OCI-LY3 (cell line): Measurements from ENCODE around the gene RAB3GAP1.
"Not testable (repeated sequence)": the region's sequence is repeated elsewhere in the genome, so short reads cannot be mapped to it uniquely, and the experiment has no call there.

Experiments
- H2AFZ ChIP-seq: fragments of 200-600, 300-600 bp; shearing (Covaris generic); 2 replicates; pipeline ENCODE4 v1.6.0; 2014; ENCODE audit warnings: antibody characterized with exemption, low read depth, low read length
- H3K27ac ChIP-seq: fragments of 200-600, 300-600 bp; sonication (generic); 2 replicates; pipeline ENCODE4 v1.5.1; 2014; ENCODE audit warnings: mild to moderate bottlenecking, low read length, moderate library complexity, mixed read lengths
- H3K27me3 ChIP-seq: fragments of 200-600, 300-600 bp; sonication (generic); 2 replicates; pipeline ENCODE4 v1.6.1; 2014; ENCODE audit warnings: low read depth, low read length, mixed read lengths
- H3K36me3 ChIP-seq: fragments of 200-600, 300-600 bp; sonication (generic); replicated peaks from 2 replicates; pipeline ENCODE3; 2014; ENCODE audit warnings: low read depth, low read length, mixed read lengths
- H3K4me1 ChIP-seq: fragments of 300-600, 200-600 bp; sonication (generic); 2 replicates; pipeline ENCODE4 v1.6.1; 2014; ENCODE audit warnings: low read length, mixed read lengths
- H3K4me2 ChIP-seq: fragments of 200-600, 300-600 bp; sonication (generic); 2 replicates; pipeline ENCODE4 v1.6.1; 2014; ENCODE audit warnings: low read length, mixed read lengths
- H3K4me3 ChIP-seq: fragments of 300-600, 200-600 bp; sonication (generic); 2 replicates; pipeline ENCODE4 v1.5.1; 2014; ENCODE audit warnings: antibody characterized with exemption, mild to moderate bottlenecking, low read length, moderate library complexity
- H3K79me2 ChIP-seq: fragments of 300-600, 200-600 bp; shearing (Covaris generic); 2 replicates; pipeline ENCODE4 v1.6.1; 2014; ENCODE audit warnings: mild to moderate bottlenecking, low read length, mixed read lengths
- H3K9ac ChIP-seq: fragments of 300-600, 200-600 bp; shearing (Covaris generic); 2 replicates; pipeline ENCODE4 v1.6.0; 2014; ENCODE audit warnings: mild to moderate bottlenecking, low read length, moderate library complexity
- H3K9me3 ChIP-seq: fragments of 200-600, 300-600 bp; shearing (Covaris generic); 2 replicates; pipeline ENCODE4 v1.6.1; 2014; ENCODE audit warnings: low read length, mixed read lengths; ENCODE audit not compliant: insufficient read depth
- H4K20me1 ChIP-seq: fragments of 200-600, 300-600 bp; sonication (generic); 2 replicates; pipeline ENCODE4 v1.6.1; 2016; ENCODE audit warnings: low read length, mixed read lengths; ENCODE audit not compliant: insufficient read depth
- EZH2phosphoT487 ChIP-seq: fragments of 200-600 bp; shearing (Covaris generic); IDR thresholded peaks from 2 replicates; pipeline ENCODE4 v1.6.1; 2018; ENCODE audit warnings: antibody characterized with exemption, mixed run types, low read depth
- TF ChIP-seq, protein P1 (sequence below): fragments of 200-600, 300-600 bp; sonication (generic); IDR thresholded peaks from 2 replicates; pipeline ENCODE4 v1.5.1; 2014; ENCODE audit warnings: antibody characterized with exemption, low read length, low read depth

RAB3GAP1 gene

DNA sequence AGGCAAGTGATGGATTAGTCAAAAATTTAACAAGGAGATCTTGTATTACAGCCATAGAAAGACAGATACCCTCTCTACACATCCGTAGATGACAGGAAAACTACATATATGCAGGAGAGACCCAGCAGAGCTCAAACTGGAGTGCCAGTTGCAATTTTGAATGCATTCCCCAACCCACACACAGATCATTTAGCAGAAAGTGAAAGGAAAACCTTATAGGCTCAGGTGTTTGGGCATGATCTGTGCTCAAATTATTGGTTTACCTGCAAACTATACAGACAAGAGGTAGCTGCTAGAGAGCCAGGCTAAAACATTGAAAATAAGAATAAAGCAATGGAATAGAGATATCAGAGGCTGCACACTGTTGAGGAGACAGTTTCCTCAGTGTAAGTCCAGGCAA is 51.8 kb downstream of the RAB3GAP1 start:
- Histone ChIP-seq H3K27ac (no peak overlapping the region), H4K20me1 (no peaks in the 10 kb centered on the region), H3K79me2 (no peaks in the 10 kb centered on the region), H2AFZ (no peak overlapping the region), H3K4me2 (no peak overlapping the region), H3K27me3 (no peaks in the 10 kb centered on the region), H3K4me1 (no peaks in the 10 kb centered on the region), H3K9ac (no peak overlapping the region), H3K4me3 (no peak overlapping the region), H3K36me3 (peaks cover 24% of the 10 kb centered on the region), H3K9me3 (no peaks in the 10 kb centered on the region; the same call in 1 of the 2 replicates)
- no peak for TF ChIP-seq EZH2phosphoT487
- TF ChIP-seq, protein P1, sequence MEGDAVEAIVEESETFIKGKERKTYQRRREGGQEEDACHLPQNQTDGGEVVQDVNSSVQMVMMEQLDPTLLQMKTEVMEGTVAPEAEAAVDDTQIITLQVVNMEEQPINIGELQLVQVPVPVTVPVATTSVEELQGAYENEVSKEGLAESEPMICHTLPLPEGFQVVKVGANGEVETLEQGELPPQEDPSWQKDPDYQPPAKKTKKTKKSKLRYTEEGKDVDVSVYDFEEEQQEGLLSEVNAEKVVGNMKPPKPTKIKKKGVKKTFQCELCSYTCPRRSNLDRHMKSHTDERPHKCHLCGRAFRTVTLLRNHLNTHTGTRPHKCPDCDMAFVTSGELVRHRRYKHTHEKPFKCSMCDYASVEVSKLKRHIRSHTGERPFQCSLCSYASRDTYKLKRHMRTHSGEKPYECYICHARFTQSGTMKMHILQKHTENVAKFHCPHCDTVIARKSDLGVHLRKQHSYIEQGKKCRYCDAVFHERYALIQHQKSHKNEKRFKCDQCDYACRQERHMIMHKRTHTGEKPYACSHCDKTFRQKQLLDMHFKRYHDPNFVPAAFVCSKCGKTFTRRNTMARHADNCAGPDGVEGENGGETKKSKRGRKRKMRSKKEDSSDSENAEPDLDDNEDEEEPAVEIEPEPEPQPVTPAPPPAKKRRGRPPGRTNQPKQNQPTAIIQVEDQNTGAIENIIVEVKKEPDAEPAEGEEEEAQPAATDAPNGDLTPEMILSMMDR, result no peak

DNA sequence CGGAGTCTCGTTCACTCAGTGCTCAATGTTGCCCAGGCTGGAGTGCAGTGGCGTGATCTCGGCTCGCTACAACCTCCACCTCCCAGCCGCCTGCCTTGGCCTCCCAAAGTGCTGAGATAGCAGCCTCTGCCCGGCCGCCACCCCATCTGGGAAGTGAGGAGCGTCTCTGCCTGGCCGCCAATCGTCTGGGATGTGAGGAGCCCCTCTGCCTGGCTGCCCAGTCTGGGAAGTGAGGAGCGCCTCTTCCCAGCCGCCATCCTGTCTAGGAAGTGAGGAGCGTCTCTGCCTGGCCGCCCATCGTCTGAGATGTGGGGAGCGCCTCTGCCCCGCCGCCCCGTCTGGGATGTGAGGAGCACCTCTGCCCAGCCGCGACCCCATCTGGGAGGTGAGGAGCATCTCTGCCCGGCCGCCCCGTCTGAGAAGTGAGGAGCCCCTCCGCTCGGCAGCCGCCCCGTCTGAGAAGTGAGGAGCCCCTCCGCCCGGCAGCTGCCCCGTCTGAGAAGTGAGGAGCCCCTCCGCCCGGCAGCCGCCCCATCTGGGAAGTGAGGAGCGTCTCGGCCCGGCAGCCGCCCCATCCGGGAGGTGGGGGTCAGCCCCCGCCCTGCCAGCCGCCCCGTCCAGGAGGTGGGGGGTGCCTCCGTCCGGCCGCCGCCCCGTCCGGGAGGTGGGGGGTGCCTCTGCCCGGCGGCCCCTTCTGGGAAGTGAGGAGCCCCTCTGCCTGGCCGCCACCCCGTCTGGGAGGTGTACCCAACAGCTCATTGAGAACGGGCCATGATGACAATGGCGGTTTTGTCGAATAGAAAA is 53.6 kb downstream of the RAB3GAP1 start:
- not testable (repeated sequence) for H3K9me3 ChIP-seq, H3K27me3 ChIP-seq, H3K27ac ChIP-seq, H3K4me3 ChIP-seq, H3K4me1 ChIP-seq, H3K9ac ChIP-seq, H4K20me1 ChIP-seq, H3K4me2 ChIP-seq, H2AFZ ChIP-seq, H3K79me2 ChIP-seq
- peaks cover 27% of the 10 kb centered on the region for H3K36me3 ChIP-seq

DNA sequence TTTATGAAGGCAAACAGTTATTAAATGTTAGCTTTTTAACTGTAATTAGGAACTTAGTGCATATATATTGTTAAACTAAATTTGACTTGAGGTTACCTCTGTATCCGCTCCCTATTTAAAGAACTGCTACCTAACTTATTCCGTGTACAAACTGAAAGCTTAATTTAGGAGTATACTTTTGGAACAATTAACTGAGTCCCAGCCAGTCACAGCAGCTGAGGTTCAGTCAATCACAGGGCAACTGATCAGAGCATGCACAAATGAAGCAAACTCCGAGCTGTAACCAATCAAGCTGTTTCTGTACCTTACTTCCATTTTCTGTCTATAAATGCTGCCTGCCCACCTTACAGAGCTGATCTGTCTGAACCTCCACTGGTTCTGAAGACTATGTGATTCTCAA is 61.2 kb downstream of the RAB3GAP1 start:
- no peak overlapping the region for H3K9ac ChIP-seq

DNA sequence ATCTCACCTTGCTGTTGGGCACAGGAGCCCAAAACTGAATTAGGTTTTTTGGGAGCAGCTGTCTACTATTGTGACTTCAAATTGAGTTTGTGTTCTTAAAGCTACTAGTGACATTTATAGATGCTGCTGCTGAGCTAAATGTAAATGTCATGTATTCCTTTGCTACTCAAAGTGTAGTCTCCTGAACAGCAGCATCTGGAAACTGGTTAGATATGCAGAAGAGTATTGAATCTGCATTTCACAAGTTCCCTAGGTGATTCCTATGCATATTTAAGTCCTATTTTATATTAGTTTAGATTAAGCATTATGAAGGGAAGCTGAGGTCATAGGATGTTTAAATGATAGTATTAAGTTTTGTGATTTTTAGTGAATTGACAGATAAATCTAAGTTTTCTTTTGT is 67.5 kb downstream of the RAB3GAP1 start:
- no peak overlapping the region for H3K9ac ChIP-seq
- H3K36me3 ChIP-seq, result peaks cover 13% of the 10 kb centered on the region
- H3K4me3 ChIP-seq, result no peak overlapping the region
- TF ChIP-seq EZH2phosphoT487, result no peak
- TF ChIP-seq, protein P1, result no peak
- no peak overlapping the region for H2AFZ ChIP-seq
- no peaks in the 10 kb centered on the region for H3K27me3 ChIP-seq
- H3K4me2 ChIP-seq, result no peak overlapping the region
- H3K9me3 ChIP-seq, result no peaks in the 10 kb centered on the region
- H3K4me1 ChIP-seq, result no peaks in the 10 kb centered on the region
- no peaks in the 10 kb centered on the region for H4K20me1 ChIP-seq
- no peak overlapping the region for H3K27ac ChIP-seq
- H3K79me2 ChIP-seq, result no peaks in the 10 kb centered on the region

More for the DNA sequence above, 61.2 kb downstream of the RAB3GAP1 start:
- TF ChIP-seq, protein P1, result no peak
- no peak for TF ChIP-seq EZH2phosphoT487
- Histone ChIP-seq H3K4me1 (no peaks in the 10 kb centered on the region), H3K36me3 (peaks cover 9% of the 10 kb centered on the region), H3K79me2 (no peaks in the 10 kb centered on the region), H3K4me3 (no peak overlapping the region), H3K27ac (no peak overlapping the region), H2AFZ (no peak overlapping the region), H3K4me2 (no peak overlapping the region), H3K27me3 (no peaks in the 10 kb centered on the region), H4K20me1 (no peaks in the 10 kb centered on the region), H3K9me3 (no peaks in the 10 kb centered on the region)
